GM21528 (cell line): Measurements from ENCODE around the gene FNDC7.
A peak's percentile ranks its signal among the peaks of the same experiment; 100 is the strongest.
"Not testable (repeated sequence)": the region's sequence is repeated elsewhere in the genome, so short reads cannot be mapped to it uniquely, and the experiment has no call there.

Experiments
- ATAC-seq: cut with Tn5 transposase; IDR thresholded peaks from one replicate; pipeline ENCODE4 v1.9.1; 2021; ENCODE audit warnings: mild to moderate bottlenecking, moderate library complexity; ENCODE audit not compliant: unreplicated experiment, low FRiP score

The FNDC7 gene

DNA sequence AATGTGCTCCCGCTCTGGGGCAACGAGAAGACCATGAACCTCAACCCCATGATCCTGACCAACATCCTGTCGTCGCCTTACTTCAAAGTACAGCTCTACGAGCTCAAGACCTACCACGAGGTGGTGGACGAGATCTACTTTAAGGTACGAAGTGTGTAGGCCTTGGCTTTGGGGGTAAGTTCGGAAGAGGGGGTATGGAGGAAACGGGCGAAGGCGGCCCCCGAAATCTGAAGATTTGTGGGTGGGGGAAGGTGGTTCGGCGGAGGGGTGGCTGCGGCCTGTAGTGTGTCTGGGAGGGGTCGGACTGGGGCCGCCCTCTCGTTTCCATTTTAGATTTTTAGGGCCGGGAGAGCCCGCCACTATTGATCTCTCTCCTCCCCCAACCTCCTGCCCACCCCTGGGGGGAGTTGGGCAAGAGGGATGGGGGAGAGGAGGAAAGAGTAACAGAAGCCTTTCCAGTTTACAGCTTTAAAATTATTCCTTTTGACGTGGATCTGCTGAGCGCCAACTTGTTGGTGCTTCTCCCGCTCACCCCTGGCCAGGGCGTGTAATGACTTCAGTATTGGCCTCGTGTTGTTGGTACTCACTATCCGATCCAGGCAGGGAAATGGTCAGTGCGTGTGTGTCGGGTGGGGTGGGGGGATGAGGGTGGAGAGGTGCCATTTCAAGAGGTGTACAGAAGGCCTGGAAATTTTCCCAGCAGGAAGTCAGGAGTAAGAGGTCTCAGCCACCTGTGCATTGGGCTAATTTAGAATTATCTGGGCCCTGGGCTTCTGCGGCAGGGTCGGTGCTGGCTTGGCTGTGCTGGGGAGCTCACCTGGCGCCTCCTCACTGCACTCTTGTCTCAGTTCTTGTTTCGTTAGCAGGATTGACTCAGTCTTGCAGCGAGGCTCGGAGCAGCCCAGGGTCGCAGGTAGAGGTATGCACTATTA lies 19.7 kb upstream of the FNDC7 start:
- peak; percentile 68 for ATAC-seq

DNA sequence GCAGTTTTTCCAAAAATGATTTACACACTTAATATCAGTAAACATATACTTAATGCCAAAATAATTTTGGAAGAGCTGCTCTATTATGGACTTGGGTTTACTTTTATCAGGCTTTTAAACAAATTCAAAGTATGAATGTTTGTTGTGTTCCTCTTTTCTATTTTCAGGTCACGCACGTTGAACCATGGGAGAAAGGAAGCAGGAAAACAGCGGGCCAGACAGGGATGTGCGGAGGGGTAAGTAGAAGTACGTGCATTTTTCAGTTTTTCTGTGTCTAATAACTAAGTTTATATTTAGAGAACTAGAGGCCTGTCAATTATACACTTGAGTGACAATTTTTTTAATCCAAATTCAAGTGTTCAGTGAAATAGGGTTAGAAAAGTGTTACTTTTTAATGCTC lies 17.2 kb upstream of the FNDC7 start:
- ATAC-seq = no peak

DNA sequence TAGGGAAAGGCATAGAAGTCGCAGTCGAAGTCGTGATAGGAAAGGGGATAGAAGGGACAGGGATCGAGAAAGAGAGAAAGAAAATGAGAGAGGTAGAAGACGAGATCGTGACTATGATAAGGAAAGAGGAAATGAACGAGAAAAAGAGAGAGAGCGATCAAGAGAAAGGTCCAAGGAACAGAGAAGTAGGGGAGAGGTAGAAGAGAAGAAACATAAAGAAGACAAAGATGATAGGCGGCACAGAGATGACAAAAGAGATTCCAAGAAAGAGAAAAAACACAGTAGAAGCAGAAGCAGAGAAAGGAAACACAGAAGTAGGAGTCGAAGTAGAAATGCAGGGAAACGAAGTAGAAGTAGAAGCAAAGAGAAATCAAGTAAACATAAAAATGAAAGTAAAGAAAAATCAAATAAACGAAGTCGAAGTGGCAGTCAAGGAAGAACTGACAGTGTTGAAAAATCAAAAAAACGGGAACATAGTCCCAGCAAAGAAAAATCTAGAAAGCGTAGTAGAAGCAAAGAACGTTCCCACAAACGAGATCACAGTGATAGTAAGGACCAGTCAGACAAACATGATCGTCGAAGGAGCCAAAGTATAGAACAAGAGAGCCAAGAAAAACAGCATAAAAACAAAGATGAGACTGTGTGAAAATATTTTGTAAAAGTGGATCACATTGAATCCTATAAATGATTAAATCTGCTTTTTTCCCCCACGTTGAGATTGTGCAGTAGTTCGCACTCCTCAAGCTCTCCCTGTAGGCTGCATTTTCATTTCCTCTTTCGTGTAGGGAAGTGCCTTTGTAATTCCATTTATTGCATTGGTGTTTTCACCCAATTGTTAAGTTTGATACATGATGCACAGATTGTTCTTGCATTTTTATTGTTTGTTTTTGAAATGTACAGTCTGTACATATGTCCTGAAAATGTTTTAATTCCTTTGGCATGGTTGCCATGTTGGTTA lies 13.1 kb upstream of the FNDC7 start:
- no peak for ATAC-seq

DNA sequence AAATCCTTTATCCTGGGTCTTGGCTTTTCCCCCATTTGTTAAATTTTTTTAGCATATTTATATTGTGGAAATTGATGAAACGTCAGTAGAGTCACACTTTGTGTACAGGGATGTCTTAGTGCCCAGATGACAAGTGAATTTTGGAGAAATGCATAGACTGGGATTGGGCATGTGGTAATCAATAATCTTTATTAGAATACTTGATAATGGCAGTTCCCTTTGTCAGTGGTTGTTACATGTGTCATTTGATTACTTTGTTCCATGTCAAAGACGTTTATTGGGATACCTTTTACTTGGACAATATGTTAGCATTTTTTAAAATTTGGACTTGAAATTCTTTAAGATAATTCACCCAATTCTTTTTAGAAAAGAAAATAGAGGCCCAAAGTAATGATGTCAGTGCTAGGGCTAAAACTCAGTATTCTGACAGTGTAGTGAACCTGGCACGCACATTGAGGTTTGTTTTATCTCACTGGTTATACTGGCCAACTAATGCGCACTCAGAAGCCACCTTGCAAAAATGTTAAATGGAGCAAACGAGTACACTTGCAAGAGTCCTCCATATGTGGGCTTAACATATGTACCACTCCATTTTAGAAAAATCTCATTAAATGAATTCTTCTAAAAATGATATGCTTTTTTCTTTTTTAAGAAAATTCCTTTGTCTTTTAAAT lies 11.4 kb upstream of the FNDC7 start:
- ATAC-seq = no peak

DNA sequence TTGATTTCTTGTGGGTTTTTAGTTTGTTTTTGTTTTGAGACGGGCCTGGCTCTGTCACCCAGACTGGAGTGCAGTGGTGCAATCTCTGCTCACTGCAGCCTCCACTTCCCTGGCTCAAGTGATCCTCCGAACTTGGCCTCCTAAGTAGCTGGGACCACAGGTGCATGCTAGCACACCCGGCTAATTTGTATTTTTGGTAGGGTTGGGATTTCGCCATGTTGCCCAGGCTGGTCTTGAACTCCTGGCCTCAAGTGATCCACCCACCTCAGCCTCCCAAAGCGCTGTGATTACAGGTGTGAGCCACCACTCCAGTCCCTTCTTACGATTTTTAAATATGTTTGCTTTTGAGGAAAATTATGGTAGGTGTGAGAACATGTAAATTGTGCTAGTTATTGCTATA lies 10.6 kb upstream of the FNDC7 start:
- not testable (repeated sequence) for ATAC-seq

DNA sequence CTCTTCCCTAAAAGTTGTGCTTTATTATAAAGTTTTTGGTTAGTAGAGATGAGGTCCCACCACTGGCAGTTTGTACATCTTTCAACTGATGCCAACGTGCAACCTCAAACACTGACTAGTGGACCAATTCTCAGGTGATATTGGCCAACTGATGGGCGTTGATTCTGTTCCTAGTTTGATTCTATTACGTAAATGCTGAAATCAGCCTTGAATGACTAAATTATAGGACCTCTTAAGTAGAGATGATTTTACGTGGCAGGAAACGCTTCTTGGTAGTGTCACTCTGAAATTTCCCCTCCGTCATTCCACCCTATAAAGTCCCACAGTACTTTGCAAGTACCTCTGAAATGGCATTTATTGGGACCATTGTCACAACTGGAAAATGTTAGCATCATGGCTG lies 8.8 kb upstream of the FNDC7 start:
- ATAC-seq = no peak

DNA sequence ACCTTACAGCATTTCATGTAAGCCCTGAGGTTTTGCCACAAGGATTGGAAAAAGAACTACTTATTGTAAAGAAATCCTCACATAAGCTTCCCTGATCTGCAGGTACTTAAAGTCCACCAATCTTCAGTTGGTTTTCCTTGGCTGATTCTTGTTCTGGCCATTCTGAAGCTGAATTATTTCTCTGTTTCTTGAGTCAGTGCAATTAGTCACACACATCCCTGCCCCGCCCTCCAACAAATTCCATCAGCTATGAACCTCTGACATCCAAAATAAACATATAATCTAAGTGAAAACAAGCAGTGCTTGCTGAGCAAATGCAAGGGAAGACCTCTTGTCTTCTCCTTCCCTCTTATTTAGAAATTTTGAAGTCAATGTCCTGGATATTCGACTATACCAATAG lies 8.2 kb upstream of the FNDC7 start:
- no peak for ATAC-seq

DNA sequence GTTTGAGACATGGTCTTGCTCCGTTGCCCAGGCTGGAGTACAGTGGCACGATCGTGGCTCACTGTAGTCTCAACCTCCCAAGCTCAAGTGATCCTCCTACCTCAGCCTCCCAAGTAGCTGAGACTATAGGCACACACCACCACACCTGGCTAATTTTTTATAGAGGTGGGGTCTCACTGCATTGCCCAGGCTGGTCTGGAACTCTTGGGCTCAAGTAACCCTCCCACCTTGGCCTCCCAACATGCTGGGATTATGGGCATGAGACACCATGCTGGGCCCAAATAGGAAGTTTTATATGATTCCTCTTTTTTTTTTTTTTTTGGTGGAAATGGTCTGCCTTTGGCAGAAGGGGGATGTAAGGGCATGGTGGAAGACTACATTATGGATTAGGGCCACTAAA lies 6.1 kb upstream of the FNDC7 start:
- ATAC-seq = no peak

DNA sequence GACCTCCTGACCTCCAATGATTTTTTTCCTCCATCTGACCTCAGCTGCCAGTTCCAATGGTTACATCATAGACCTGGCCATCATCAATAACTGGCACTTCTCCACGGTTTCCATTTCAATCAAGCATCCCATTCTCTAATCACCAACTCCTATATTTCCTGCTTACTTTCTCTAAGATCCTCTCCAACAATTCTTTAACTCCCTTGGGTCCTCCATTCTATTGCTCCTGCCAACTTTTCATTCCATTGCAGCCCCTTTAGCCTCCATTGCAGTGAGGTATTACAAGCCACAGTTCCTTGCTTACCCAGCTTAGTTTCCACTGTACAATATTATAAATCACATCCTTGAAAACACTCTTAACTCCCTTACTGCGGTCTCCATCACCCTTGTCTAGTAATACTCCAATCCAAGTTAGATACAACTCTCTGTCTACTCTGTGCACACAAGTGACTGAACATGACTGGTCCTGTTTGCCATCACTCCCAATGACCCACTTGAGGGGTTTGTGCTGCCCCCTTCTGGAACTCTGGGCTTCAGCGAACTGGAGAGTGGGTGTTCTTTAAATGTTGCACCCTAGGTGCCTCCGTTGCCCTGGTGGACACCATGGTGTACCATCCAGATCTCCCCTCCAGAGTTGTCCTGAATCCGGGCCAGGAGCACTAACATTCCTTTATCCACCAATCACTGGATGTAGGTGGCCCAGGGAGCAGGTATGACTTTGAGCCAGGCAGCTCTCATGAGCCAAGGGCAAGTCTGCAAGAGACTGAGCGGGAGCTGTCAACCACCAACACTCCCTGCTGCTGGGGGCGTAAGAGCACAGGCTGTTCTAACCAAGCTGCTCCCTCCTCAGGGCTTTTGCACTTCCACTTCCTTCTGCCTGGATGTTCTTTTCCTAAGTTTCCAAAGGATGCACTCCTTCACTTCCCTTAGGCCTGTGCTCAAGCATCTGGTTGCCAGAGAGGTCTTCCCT lies 3.7 kb upstream of the FNDC7 start:
- no peak for ATAC-seq

DNA sequence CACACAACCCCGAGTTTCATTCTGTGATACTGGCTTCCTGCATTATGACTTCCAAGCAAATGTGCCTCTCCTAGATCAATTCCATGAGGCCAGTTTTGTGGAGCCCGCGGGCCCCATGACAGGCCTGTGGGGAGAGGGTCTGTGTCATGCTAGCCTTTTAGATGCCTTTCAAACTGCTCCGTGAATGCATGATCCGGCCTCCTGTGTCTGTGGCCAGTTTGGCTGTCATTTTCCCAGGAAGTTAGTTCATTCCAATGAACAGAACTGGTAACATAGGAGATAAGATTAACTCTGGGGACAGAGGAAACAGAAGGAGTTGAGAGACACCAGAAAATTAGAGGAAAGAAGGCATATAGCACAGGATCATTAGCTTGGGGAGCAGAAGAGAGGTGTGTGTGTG lies 3.2 kb downstream of the FNDC7 start:
- ATAC-seq = no peak

DNA sequence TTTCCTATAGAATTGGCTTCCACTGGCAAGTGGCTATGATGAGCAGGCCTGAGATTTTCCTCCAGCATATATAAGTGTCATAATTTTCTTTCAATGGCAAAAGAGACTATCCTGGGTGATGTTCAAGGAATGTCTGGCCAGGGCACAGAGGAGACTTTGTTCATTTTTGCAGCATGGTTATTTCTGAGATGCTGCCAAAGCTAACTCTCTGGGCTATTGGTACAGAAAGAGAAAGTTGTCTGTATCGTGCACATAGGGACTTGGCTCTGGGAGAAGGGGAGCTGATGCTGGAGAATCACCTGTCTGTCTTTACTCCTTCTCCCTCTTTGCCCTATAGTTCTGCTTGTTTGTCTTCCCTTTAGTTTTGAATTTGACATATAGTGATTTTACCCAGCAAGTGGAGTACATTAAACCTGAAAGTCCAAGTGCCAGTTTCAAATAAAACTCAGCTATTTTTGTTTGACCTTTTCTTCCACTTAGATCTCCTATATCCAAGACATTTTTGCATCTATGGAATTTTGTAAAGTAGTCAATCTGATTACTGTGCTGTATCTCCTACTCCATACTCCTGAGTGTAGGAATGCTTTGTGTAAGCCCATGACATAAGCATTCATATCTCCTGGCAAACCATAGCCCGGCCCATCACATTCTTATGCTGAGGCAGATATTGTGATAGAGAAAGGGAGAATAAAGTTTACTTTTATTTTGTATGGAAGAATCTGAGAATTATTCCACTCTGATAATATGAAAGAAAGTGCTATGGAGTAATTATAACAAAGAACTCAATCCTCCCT lies 3.9 kb downstream of the FNDC7 start:
- no peak for ATAC-seq

DNA sequence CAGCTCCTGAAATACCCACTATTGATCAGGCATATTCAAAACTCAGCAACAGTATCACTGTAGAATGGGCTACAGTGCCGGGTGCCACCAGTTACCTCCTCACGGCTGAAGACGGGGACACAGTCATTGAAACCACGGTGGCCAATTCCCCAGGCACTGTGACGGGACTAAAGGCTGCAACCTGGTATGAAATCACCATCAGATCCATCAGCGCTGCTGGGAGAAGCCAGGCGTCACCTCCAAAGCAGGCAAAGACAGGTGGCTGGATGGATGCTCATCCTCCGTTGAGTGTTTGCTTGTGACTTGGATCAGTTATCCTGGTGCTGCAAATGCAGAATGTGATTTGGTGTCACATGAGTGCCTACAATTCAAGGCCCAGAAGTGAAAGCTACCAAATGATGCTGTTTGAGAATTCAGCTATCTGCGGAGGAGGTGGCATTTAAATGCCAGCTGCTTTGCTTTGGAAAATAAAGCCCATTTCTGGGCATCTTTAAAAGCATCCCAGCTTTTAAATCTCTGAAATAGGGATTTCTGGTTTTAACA lies 5.1 kb downstream of the FNDC7 start:
- no peak for ATAC-seq

DNA sequence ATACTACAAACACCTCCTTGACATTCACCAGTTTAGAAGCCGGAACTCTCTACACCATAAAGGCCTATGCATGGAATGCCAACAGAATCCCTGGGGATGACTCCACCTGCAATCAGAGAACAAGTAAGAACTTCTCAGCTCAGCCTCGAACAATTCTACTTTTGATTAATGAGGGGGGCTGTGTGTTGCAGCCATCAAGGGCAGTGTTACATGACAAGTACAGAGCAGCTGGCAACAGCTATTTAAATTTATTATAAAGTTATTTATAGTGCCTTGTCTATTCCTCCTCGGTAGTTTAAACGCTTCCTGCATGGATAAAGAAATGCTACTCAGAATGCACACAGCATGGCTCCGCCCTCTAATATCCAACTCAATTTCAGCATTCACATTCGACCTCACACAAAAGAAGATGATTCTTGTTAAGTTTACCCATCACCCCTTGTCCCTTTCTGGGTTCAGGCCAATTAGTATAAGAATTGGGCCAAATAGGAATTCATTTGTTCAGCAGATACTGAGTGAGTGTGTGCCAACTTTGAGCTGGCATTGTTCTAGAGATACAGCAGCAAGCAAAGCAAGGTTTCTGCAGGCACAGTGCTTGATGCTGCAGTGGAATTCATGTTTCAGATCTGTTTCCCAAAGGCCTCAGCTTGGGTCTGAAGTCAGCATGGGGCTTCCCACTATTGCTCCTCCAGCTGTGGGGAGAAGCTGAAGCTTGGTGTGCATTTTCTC lies 6.4 kb downstream of the FNDC7 start:
- ATAC-seq = no peak

DNA sequence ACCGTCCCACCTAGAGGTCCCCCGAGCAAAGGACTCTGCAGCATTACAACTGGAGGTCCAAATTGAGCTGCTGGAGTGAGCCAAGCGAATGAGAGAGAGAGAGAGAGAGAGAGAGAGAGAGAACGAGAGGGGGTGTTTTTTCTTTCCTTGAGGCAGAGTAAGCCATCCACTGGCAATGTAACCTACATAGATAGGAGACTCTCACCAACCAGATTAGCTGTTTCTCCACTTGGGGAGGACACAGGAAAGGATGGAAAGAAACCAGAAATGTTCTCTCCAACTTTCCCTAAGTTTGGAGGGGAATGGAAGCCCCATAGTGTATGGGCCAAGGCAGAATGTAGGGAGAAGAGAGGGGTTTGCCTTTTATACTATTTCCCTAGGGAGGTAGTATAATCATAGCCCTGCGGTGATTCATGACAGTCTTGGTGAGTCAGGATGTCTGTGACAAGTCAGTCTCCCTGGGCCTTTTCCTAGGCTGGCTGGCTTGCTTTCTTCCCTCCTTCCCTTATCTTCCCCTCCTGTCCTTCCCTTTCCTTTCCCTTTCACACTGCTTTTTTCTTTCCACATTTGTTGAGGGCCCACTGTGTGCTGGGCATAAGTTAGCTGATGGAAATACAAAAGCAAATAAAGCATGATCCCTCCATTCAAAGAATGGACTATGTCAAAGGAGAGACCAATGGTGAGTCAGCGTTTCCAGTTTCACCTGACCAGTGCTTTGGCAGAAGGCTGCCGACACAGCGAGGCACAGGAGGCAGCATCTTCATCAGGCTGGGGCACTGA lies 7.1 kb downstream of the FNDC7 start:
- ATAC-seq = no peak

DNA sequence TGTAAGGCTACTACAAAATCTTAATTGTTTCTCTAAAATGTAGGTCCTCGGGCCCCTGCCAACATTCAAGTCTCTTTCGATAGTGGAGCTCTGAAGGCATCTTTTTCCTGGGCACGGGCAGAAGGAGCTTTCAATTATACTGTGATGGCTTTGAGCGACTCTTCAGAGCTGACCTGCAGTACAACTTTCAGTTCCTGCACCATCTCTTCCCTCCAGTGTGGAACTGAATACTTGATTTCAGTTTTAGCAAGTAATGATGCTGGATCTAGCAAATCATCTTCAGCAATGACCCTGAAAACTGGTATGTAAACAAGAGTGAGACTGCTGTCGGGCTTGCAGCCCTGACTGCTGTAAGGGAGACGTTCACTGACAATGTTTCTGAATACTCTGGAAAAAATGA lies 9.6 kb downstream of the FNDC7 start:
- no peak for ATAC-seq

DNA sequence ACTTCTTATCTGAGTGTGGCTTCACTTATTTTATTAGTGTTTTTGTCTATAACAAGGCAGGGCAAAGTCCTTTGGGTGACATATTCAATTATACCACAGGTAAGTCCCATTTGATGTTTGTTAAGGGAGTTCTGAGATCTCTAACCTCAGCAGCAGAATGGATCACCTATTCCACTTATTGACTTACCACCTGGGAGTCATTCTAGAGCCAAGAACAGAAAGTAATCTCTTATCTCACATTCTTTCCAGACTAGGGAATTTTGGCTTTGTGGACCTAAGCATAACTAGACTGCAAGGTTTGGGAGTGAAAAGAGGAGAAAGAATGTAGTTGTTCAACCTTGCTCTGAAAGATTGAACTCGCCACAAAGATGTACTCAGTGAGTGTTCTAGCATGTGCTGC lies 13.2 kb downstream of the FNDC7 start:
- ATAC-seq = no peak

DNA sequence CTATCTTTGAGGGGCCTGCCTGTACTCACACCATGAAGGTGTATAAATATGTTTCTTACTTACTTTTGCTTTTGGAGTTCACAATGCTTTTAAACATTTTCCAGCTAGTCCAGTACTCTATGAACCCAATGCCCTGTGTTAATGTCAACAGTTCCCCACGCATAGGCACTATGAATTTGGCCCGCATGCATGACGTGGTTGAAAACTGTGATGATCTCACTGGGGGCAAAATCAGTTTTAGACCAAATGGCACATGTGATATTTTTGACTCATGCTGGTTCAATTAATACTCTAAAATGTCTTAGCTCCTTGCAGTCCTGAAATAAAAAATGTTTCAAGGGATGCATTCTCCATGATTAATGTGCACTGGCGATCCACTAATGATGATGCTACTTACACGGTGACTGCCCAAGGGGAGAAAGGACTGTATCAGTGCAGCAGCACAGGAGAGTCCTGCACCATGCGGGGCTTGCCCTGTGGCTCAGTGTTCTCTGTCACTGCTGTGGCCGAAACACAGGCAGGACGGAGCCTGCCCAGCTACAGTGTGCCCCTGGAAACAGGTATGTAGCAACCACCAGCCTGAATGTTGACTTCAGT lies 15.7 kb downstream of the FNDC7 start:
- ATAC-seq = no peak
